Neural progenitor cell (in vitro differentiated cells): ENCODE results near the gene ELP1. TPM values are rescaled to one million over a fixed set of nuclear protein-coding genes. Genes with fewer than 3 reads are reported as not detected.

Experiments used
- DNase-seq: peaks from one replicate; pipeline ENCODE4 v3.0.0-alpha.2; 2016; ENCODE audit warnings: low spot score
- H2AFZ ChIP-seq: fragments of 200-600 bp; sonication (generic); replicated peaks from 2 replicates; pipeline ENCODE4 v1.6.1; 2016; ENCODE audit warnings: antibody characterized with exemption
- H3F3A ChIP-seq: fragments of 200-600 bp; sonication (generic); 2 replicates; pipeline ENCODE4 v1.6.1; 2016; ENCODE audit warnings: antibody characterized with exemption, low read depth
- H3K27ac ChIP-seq: fragments of 200-600 bp; sonication (generic); 2 replicates; pipeline ENCODE4 v1.5.1; 2016; ENCODE audit warnings: mild to moderate bottlenecking
- H3K27me3 ChIP-seq: fragments of 200-600 bp; sonication (generic); 2 replicates; pipeline ENCODE4 v1.6.1; 2016; ENCODE audit warnings: mild to moderate bottlenecking, moderate library complexity
- H3K36me3 ChIP-seq: fragments of 200-600 bp; sonication (generic); 2 replicates; pipeline ENCODE4 v1.5.1; 2016
- H3K4me1 ChIP-seq: fragments of 200-600 bp; sonication (generic); 2 replicates; pipeline ENCODE4 v1.6.1; 2016; ENCODE audit warnings: mixed run types
- H3K4me2 ChIP-seq: fragments of 200-600 bp; sonication (generic); 2 replicates; pipeline ENCODE4 v1.6.1; 2016
- H3K4me3 ChIP-seq: fragments of 200-600 bp; sonication (generic); 2 replicates; pipeline ENCODE4 v1.5.1; 2016
- H3K79me2 ChIP-seq: fragments of 200-600 bp; sonication (generic); 2 replicates; pipeline ENCODE4 v1.6.1; 2016; ENCODE audit warnings: low read depth
- H3K9ac ChIP-seq: fragments of 200-600 bp; sonication (generic); 2 replicates; pipeline ENCODE4 v1.6.1; 2016
- H3K9me3 ChIP-seq: fragments of 200-600 bp; sonication (generic); 2 replicates; pipeline ENCODE4 v1.5.1; 2016; ENCODE audit warnings: low read depth
- H4K20me1 ChIP-seq: fragments of 200-600 bp; sonication (generic); 2 replicates; pipeline ENCODE4 v1.6.1; 2016; ENCODE audit warnings: low read depth
- H3K27ac Mint-ChIP-seq: 3 replicates; pipeline ENCODE4 v1.8.0; 2021; ENCODE audit warnings: mixed read lengths
- H3K27me3 Mint-ChIP-seq: 2 replicates; pipeline ENCODE4 v1.8.0; 2022; ENCODE audit warnings: low read depth, mild to moderate bottlenecking, inconsistent platforms, moderate library complexity, mixed read lengths; ENCODE audit not compliant: insufficient read depth
- H3K36me3 Mint-ChIP-seq: 3 replicates; pipeline ENCODE4 v1.8.0; 2021; ENCODE audit warnings: mixed read lengths
- H3K4me1 Mint-ChIP-seq: 3 replicates; pipeline ENCODE4 v1.8.0; 2021; ENCODE audit warnings: mixed read lengths
- H3K4me3 Mint-ChIP-seq: 3 replicates; pipeline ENCODE4 v1.8.0; 2021; ENCODE audit warnings: mild to moderate bottlenecking, moderate library complexity, mixed read lengths
- H3K9me3 Mint-ChIP-seq: 3 replicates; pipeline ENCODE4 v1.8.0; 2020; ENCODE audit warnings: mixed read lengths
- CTCF ChIP-seq: fragments of 200-600 bp; sonication (generic); IDR thresholded peaks from 2 replicates; pipeline ENCODE4 v1.5.1; 2017; ENCODE audit warnings: antibody characterized with exemption, mild to moderate bottlenecking
- EZH2 ChIP-seq: fragments of 200-600 bp; sonication (generic); IDR thresholded peaks from 2 replicates; pipeline ENCODE4 v1.6.1; 2017; ENCODE audit warnings: antibody characterized with exemption, mild to moderate bottlenecking, moderate library complexity
- EZH2phosphoT487 ChIP-seq: fragments of 200-600 bp; sonication (generic); IDR thresholded peaks from 2 replicates; pipeline ENCODE4 v1.6.1; 2017; ENCODE audit warnings: antibody characterized with exemption
- total RNA-seq: library from RNA; depleted of rRNA; stranded (reverse); fragments of >200 nt; gene quantifications from 2 replicates; pipeline ENCODE4 v1.2.3, GENCODE V29; 2015; ENCODE audit warnings: low replicate concordance

The ELP1 gene
- total RNA-seq, 1 donor from 2014 or later: 97.2 TPM

GRCh38 chr9:108834959-108835665 is 98.8 kb downstream of the ELP1 start:
- no peak overlapping the region for H3K9ac ChIP-seq
- no peaks in the 10 kb centered on the region for H3K27me3 ChIP-seq
- no peaks in the 10 kb centered on the region for H4K20me1 ChIP-seq
- no peak overlapping the region for H3K27ac ChIP-seq
- no peak for TF ChIP-seq EZH2phosphoT487
- no peak for TF ChIP-seq CTCF
- TF ChIP-seq EZH2: no peak
- Mint-ChIP-seq H3K27me3 (peaks cover 3% of the 10 kb centered on the region), H3K9me3 (no peaks in the 10 kb centered on the region), H3K4me3 (no peak overlapping the region), H3K27ac (no peak overlapping the region), H3K4me1 (peaks cover 12% of the 10 kb centered on the region), H3K36me3 (no peaks in the 10 kb centered on the region)
- no peak overlapping the region for H3K4me2 ChIP-seq
- H3K9me3 ChIP-seq: no peaks in the 10 kb centered on the region
- H3K4me3 ChIP-seq: no peak overlapping the region
- H3K36me3 ChIP-seq: no peaks in the 10 kb centered on the region
- H2AFZ ChIP-seq: no peak overlapping the region
- no peak for DNase-seq
- no peaks in the 10 kb centered on the region for H3K79me2 ChIP-seq
- peaks cover 14% of the 10 kb centered on the region for H3K4me1 ChIP-seq
- no peaks in the 10 kb centered on the region for H3F3A ChIP-seq

DNA sequence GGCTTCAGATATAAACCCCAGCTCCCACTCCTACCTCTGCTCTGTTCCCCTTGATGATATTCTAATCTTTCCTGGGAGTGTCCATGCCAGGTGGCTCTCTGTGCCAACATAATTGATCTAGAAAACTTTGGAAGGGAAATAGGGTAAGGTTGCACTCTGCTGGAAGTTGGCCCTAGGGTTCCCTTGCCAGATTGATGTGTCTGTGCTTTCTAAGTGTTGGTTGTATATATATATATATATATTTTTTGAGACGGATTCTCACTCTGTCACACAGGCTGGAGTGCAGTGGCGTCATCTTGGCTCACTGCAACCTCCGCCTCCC is 101.8 kb downstream of the ELP1 start:
- H3K9ac ChIP-seq: no peak overlapping the region
- peaks cover 10% of the 10 kb centered on the region for H3K4me1 Mint-ChIP-seq
- no peaks in the 10 kb centered on the region for H3K79me2 ChIP-seq
- H2AFZ ChIP-seq: no peak overlapping the region
- H3K27ac ChIP-seq: no peak overlapping the region
- H3K4me1 ChIP-seq: peaks cover 11% of the 10 kb centered on the region
- H3K36me3 ChIP-seq: no peaks in the 10 kb centered on the region
- H3F3A ChIP-seq: no peaks in the 10 kb centered on the region
- H3K27me3 ChIP-seq: no peaks in the 10 kb centered on the region
- H3K4me3 Mint-ChIP-seq: no peak overlapping the region
- no peak overlapping the region for H3K4me3 ChIP-seq
- H3K36me3 Mint-ChIP-seq: no peaks in the 10 kb centered on the region
- H3K9me3 ChIP-seq: no peaks in the 10 kb centered on the region
- H3K9me3 Mint-ChIP-seq: no peaks in the 10 kb centered on the region
- no peak overlapping the region for H3K4me2 ChIP-seq
- no peak for DNase-seq
- no peak for TF ChIP-seq EZH2
- TF ChIP-seq CTCF: no peak
- TF ChIP-seq EZH2phosphoT487: no peak
- peaks cover 3% of the 10 kb centered on the region for H3K27me3 Mint-ChIP-seq
- no peaks in the 10 kb centered on the region for H4K20me1 ChIP-seq
- H3K27ac Mint-ChIP-seq: no peak overlapping the region

DNA sequence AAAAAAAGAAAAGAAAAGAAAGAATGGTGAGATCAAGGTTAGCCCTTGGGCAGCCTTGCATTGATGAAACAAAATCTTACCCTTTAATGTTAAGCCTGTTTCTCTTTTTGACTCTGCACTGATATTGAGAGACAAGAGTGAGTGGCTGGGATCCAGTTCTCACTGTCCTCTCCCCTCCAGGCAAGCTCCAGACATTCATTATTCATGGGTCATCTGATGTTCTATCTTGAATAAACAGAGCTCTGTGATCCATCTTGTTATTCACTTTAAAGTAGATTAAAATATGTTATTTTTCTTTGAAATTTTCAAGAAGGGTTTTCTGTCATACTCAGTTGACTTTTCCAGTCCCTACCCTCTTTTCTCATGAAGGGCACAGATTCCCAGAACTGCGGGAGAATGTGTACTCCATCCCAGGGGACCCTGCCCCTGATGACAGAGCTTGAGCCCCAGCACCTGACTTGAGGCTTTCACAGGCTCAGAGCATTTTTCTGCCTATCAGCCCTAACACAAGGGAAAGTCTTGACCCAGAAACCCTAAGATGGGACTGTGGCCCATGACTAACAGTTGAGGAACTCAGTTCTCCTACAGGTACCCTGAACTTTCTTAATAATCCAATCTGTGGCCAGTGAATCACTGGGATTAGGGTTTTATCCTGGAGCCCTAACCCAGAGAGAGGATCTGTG is 102.3 kb downstream of the ELP1 start:
- no peak for DNase-seq
- Histone ChIP-seq H4K20me1 (no peaks in the 10 kb centered on the region), H3K27ac (no peak overlapping the region), H3K4me3 (no peak overlapping the region), H3K4me1 (peaks cover 6% of the 10 kb centered on the region), H3K79me2 (no peaks in the 10 kb centered on the region), H3K9ac (no peak overlapping the region), H3K27me3 (no peaks in the 10 kb centered on the region), H3F3A (no peaks in the 10 kb centered on the region), H3K36me3 (no peaks in the 10 kb centered on the region), H2AFZ (no peak overlapping the region), H3K4me2 (no peak overlapping the region), H3K9me3 (no peaks in the 10 kb centered on the region)
- Mint-ChIP-seq H3K36me3 (no peaks in the 10 kb centered on the region), H3K4me3 (no peak overlapping the region), H3K4me1 (peaks cover 7% of the 10 kb centered on the region), H3K27ac (no peak overlapping the region), H3K27me3 (peaks cover 3% of the 10 kb centered on the region), H3K9me3 (no peaks in the 10 kb centered on the region)
- TF ChIP-seq EZH2phosphoT487: no peak
- no peak for TF ChIP-seq CTCF
- no peak for TF ChIP-seq EZH2
